Smooth muscle cell of the brain vasculature (primary cell): ENCODE results near the gene ASIC2.

Source experiments
- DNase-seq: peaks from one replicate; pipeline ENCODE4 v3.0.0-alpha.2; 2012; ENCODE audit warnings: low read depth, low spot score

Gene ASIC2

GRCh38 chr17:33288954-33289353 lies 4.1 kb downstream of the ASIC2 start:
- no peak for DNase-seq

- DNase-seq, result no peak
Observed at GRCh38 chr17:33287096-33287725, 5.9 kb downstream of the ASIC2 start.

GRCh38 chr17:33285413-33285812 lies 7.7 kb downstream of the ASIC2 start:
- no peak for DNase-seq

GRCh38 chr17:33284022-33284421 lies 9.1 kb downstream of the ASIC2 start:
- DNase-seq, result peak; percentile 12

- DNase-seq, result no peak
Observed at GRCh38 chr17:33280162-33280943, 12.7 kb downstream of the ASIC2 start.

GRCh38 chr17:33277436-33278100 lies 15.5 kb downstream of the ASIC2 start:
- no peak for DNase-seq

GRCh38 chr17:33273743-33274410 lies 19.2 kb downstream of the ASIC2 start:
- no peak for DNase-seq

GRCh38 chr17:33273271-33273670 lies 19.8 kb downstream of the ASIC2 start:
- no peak for DNase-seq

- DNase-seq, result no peak
Observed at GRCh38 chr17:33272438-33272837, 20.7 kb downstream of the ASIC2 start.

GRCh38 chr17:33269337-33270060 lies 23.6 kb downstream of the ASIC2 start:
- DNase-seq, result no peak

GRCh38 chr17:33267851-33268548 lies 25.1 kb downstream of the ASIC2 start:
- DNase-seq, result no peak

GRCh38 chr17:33267271-33267790 lies 25.8 kb downstream of the ASIC2 start:
- DNase-seq, result no peak

- no peak for DNase-seq
Observed at GRCh38 chr17:33266611-33267010, 26.5 kb downstream of the ASIC2 start.

GRCh38 chr17:33266116-33266515 lies 27.0 kb downstream of the ASIC2 start:
- DNase-seq, result no peak

- no peak for DNase-seq
Observed at GRCh38 chr17:33263396-33263795, 29.7 kb downstream of the ASIC2 start.

- no peak for DNase-seq
Observed at GRCh38 chr17:33262266-33263123, 30.6 kb downstream of the ASIC2 start.

- no peak for DNase-seq
Observed at GRCh38 chr17:33261820-33262219, 31.3 kb downstream of the ASIC2 start.

- DNase-seq, result no peak
Observed at GRCh38 chr17:33260638-33261037, 32.5 kb downstream of the ASIC2 start.

GRCh38 chr17:33258296-33258695 lies 34.8 kb downstream of the ASIC2 start:
- DNase-seq, result no peak

- DNase-seq, result no peak
Observed at GRCh38 chr17:33245183-33245582, 47.9 kb downstream of the ASIC2 start.
